AG09319 (cell line): ENCODE results near the gene OXTR.

Experiments
- DNase-seq: peaks from one replicate; pipeline ENCODE4 v3.0.0-alpha.2; 2010; ENCODE audit warnings: low read depth; ENCODE audit errors: extremely low read depth
- CTCF ChIP-seq: IDR thresholded peaks from 2 replicates; pipeline ENCODE4 v1.5.1; 2011; ENCODE audit warnings: low read depth, mild to moderate bottlenecking, inconsistent platforms, low read length, moderate library complexity

Gene OXTR

GRCh38 chr3:8769088-8769822 lies at the start of gene OXTR:
Gene OXTR (minus strand): TSS chr3:8769613. CDS start chr3:8768187, 1,426 bp downstream.
- peak; percentile 40 for DNase-seq

GRCh38 chr3:8817486-8817885 lies 48.1 kb upstream of the OXTR start:
- no peak for DNase-seq
- no peak for TF ChIP-seq CTCF

More at GRCh38 chr3:8769088-8769822, at the start of gene OXTR:
- TF ChIP-seq CTCF = peak; percentile 94

- DNase-seq = no peak
- TF ChIP-seq CTCF = no peak
Observed at GRCh38 chr3:8816106-8816505, 46.7 kb upstream of the OXTR start.

- TF ChIP-seq CTCF = no peak
- DNase-seq = no peak
Observed at GRCh38 chr3:8813411-8813810, 44.0 kb upstream of the OXTR start.

- DNase-seq = no peak
- no peak for TF ChIP-seq CTCF
Observed at GRCh38 chr3:8810561-8810960, 41.1 kb upstream of the OXTR start.

GRCh38 chr3:8805774-8806173 lies 36.4 kb upstream of the OXTR start:
- no peak for DNase-seq
- TF ChIP-seq CTCF = no peak

- no peak for TF ChIP-seq CTCF
- DNase-seq = no peak
Observed at GRCh38 chr3:8802256-8802655, 32.8 kb upstream of the OXTR start.
